Sigmoid colon (tissue), 7 donors: ENCODE measurements around the gene EPHB1. TPM values are rescaled to one million over a fixed set of nuclear protein-coding genes. Genes with fewer than 3 reads are reported as not detected.

Experiments
- DNase-seq: peaks from one replicate; pipeline ENCODE4 v3.0.0-alpha.2; 2019
- H3K27ac ChIP-seq, 4 donors: fragments of 200-600 bp; sonication (generic); one replicate each; pipeline ENCODE4 v1.5.1; 2016 to 2019; ENCODE audit warnings: mild to moderate bottlenecking in 1 of 4
- H3K27me3 ChIP-seq, 3 donors: fragments of 200-600 bp; sonication (generic); one replicate each; pipeline ENCODE4 v1.5.1; 2019; ENCODE audit warnings: mild to moderate bottlenecking in 1 of 3
- H3K36me3 ChIP-seq, 4 donors: fragments of 200-600 bp; sonication (generic); one replicate each; pipeline ENCODE4 v1.5.1; 2016 to 2019
- H3K4me1 ChIP-seq, 4 donors: fragments of 200-600 bp; sonication (generic); one replicate each; pipeline ENCODE4 v1.5.1; 2017 to 2019
- H3K4me3 ChIP-seq, 4 donors: fragments of 200-600 bp; sonication (generic); one replicate each; pipeline ENCODE4 v1.5.1; 2017 to 2019; ENCODE audit warnings: mild to moderate bottlenecking in 2 of 4, moderate library complexity in 1 of 4
- H3K9me3 ChIP-seq, 4 donors: fragments of 200-600 bp in 3 of 4; sonication (generic) in 3 of 4; one replicate each; pipeline versions ENCODE4 v1.5.1 to v1.6.1; 2013 to 2019
- EP300 ChIP-seq, 4 donors: sonication (generic); formaldehyde crosslinking; IDR thresholded peaks; one replicate each; pipeline ENCODE4 v1.6.1; 2017; ENCODE audit warnings: antibody characterized with exemption in 4 of 4
- POLR2A ChIP-seq, 2 donors: fragments of 450-650 bp; IDR thresholded peaks; one replicate each; pipeline ENCODE4 v1.6.1; 2016; ENCODE audit warnings: antibody characterized with exemption in 2 of 2, mild to moderate bottlenecking in 2 of 2, moderate library complexity in 2 of 2
- POLR2AphosphoS5 ChIP-seq, 4 donors: sonication (generic); formaldehyde crosslinking; IDR thresholded peaks; one replicate each; pipeline ENCODE4 v1.6.1; 2017; ENCODE audit warnings: antibody characterized with exemption in 4 of 4
- WGBS, 2 donors: extraction: QIAGEN DNeasy Blood & Tissue Kit; methylation state at CpG; one replicate each; pipeline ENCODE4 v1.1.7; 2013; 5-methylcytosine and 5-hydroxymethylcytosine counted together
- intact Hi-C: fragments of 100-400 bp; cut with DNase I; formaldehyde crosslinking; loops from one replicate; pipeline ENCODE4 v1.15.1; 2023
- polyA plus RNA-seq, 3 donors: library from polyadenylated mRNA; stranded (reverse); fragments of 200-250 nt; gene quantifications; one replicate each; pipeline ENCODE4 v1.2.3, GENCODE V29; 2013
- total RNA-seq, 4 donors: library from RNA; depleted of rRNA; stranded (reverse); fragments of >200 nt; gene quantifications; one replicate each; pipeline ENCODE4 v1.1.0, GENCODE V29; 2016
- TF ChIP-seq, protein P1 (sequence below), 4 experiments: fragments of 450-650 bp in 3 of 4; fragments of 200-600 bp in 1 of 4; IDR thresholded peaks; one replicate each; pipeline ENCODE4 v1.5.1; 2016 to 2019; ENCODE audit warnings: antibody characterized with exemption in 4 of 4, mild to moderate bottlenecking in 3 of 4, moderate library complexity in 2 of 4
- donor health status: healthy with polysubstance abuse.
- donor health status: Bipolar disorder and iron deficiency.
- donor health status: healthy.

Gene EPHB1
- total and polyA plus RNA-seq, 7 donors, result 0.29 to 17.3 (median 3.6) TPM; not detected in 2

DNA sequence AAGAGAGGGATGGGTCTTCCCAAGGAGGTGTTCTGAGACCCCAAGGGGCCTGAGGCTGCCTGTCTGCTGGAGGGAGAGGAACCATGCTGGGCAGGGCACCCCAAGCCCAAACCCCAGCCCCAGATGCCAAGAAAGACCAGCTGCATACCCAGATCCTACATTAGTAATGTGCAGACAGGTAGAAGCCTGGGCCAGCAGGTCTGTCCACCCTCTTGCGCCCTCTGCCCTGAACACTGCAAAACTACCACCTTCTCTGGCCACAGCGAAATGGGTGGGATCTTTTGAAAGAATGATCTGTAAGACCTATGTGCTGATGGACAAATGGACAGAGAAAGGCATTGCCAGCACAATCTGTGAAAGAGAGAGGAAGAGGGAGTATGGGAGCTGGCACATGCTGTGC lies 283.2 kb downstream of the EPHB1 start:
- Histone ChIP-seq H3K9me3 (no peaks in the 10 kb centered on the region), H3K27ac (no peak overlapping the region), H3K4me1 (no peaks in the 10 kb centered on the region), H3K36me3 (no peaks in the 10 kb centered on the region), H3K27me3 (no peaks in the 10 kb centered on the region), H3K4me3 (no peak overlapping the region)
- intact Hi-C loops, result no loop called here
- no peak for TF ChIP-seq POLR2AphosphoS5 (IDR thresholded peaks at IDR 0.05)
- no peak for TF ChIP-seq POLR2A (IDR thresholded peaks at IDR 0.05)
- no peak for TF ChIP-seq EP300 (IDR thresholded peaks at IDR 0.05)
- TF ChIP-seq, protein P1, sequence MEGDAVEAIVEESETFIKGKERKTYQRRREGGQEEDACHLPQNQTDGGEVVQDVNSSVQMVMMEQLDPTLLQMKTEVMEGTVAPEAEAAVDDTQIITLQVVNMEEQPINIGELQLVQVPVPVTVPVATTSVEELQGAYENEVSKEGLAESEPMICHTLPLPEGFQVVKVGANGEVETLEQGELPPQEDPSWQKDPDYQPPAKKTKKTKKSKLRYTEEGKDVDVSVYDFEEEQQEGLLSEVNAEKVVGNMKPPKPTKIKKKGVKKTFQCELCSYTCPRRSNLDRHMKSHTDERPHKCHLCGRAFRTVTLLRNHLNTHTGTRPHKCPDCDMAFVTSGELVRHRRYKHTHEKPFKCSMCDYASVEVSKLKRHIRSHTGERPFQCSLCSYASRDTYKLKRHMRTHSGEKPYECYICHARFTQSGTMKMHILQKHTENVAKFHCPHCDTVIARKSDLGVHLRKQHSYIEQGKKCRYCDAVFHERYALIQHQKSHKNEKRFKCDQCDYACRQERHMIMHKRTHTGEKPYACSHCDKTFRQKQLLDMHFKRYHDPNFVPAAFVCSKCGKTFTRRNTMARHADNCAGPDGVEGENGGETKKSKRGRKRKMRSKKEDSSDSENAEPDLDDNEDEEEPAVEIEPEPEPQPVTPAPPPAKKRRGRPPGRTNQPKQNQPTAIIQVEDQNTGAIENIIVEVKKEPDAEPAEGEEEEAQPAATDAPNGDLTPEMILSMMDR (IDR thresholded peaks at IDR 0.05), result no peak
- 71 to 83% methylated on average over 2 of the region's 2 CpGs for WGBS, 2 donors
- DNase-seq, result no peak

DNA sequence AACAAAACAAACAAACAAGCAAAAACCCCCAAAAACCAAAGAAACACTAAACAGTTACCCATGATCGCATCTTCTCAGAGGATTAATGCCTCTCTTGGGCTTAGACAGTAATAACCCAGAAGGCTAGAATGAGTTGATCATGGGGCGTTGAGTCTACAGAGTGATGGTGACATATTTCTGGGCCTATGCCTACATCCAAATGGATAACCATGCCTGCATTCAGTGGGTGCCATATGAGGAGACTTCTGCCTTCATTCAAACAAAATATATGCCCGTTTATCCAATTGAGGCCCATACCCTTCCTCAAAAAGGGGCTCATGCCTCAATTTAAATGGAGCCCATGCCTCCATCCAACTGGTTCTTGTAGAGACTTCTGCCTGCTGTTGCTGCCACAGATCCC lies 284.0 kb downstream of the EPHB1 start:
- Histone ChIP-seq H3K4me1 (no peaks in the 10 kb centered on the region), H3K36me3 (no peaks in the 10 kb centered on the region), H3K27ac (no peak overlapping the region), H3K9me3 (no peaks in the 10 kb centered on the region), H3K27me3 (no peaks in the 10 kb centered on the region), H3K4me3 (no peak overlapping the region)
- TF ChIP-seq, protein P1 (IDR thresholded peaks at IDR 0.05), result no peak
- no peak for TF ChIP-seq EP300 (IDR thresholded peaks at IDR 0.05)
- no peak for TF ChIP-seq POLR2AphosphoS5 (IDR thresholded peaks at IDR 0.05)
- TF ChIP-seq POLR2A (IDR thresholded peaks at IDR 0.05), result no peak
- intact Hi-C loops, result no loop called here
- WGBS, 2 donors, result 78 to 82% methylated on average over 3 of the region's 3 CpGs
- DNase-seq, result no peak

DNA sequence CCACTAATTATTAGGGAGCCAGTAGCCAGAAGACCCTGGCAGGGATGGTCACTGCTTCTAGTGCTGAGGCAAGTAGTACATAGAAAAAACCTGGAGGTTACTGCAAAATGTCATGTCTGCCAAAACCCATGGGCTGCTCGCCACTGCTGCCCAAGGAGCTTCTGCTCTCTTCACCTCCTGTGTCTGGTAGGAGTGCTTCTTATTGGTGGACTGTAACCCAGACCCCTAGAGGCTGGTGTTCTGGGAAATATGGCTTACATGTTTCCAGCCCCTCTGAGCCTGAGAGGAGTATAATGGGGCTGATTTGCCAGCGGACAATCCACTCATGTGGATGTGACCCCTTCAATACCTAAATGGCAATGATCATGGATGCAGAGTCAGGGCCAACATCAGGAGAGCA lies 286.4 kb downstream of the EPHB1 start:
- DNase-seq, result no peak
- TF ChIP-seq POLR2A (IDR thresholded peaks at IDR 0.05) (no peak), EP300 (IDR thresholded peaks at IDR 0.05) (no peak), POLR2AphosphoS5 (IDR thresholded peaks at IDR 0.05) (no peak)
- TF ChIP-seq, protein P1 (IDR thresholded peaks at IDR 0.05), result no peak
- 86 to 89% methylated on average over 2 of the region's 2 CpGs for WGBS, 2 donors
- H3K27me3 ChIP-seq, result no peaks in the 10 kb centered on the region
- H3K9me3 ChIP-seq, result no peaks in the 10 kb centered on the region
- intact Hi-C loops, result no loop called here
- no peaks in the 10 kb centered on the region for H3K4me1 ChIP-seq
- no peak overlapping the region for H3K27ac ChIP-seq
- no peak overlapping the region for H3K4me3 ChIP-seq
- no peaks in the 10 kb centered on the region for H3K36me3 ChIP-seq

DNA sequence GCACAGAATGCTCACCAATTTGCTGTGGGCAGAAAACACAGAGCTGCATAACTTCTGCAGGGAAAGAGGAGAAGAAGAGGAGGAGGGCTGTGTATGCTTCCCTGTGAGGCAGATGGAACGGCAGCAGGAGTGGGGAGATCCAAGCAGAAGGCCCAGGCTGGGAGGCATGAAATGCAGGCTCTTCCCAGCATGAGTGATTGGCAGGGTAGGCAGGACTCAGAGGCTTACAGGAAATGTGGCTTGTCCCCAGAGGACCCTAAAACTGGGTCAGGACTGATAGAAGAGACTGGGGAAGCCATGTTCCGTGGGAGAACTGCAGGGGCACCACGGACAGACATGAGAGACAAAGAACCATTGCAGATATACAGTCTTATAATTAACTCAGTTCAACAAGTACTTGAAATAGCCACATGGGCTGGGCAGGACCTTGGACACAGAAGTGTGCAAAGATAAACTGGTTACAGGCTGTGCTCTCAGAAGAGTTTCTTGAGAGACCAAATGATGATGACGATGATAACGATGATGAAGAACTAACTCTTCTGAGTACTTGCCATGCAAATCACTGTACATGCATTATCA lies 286.9 kb downstream of the EPHB1 start:
- no peak for TF ChIP-seq POLR2AphosphoS5 (IDR thresholded peaks at IDR 0.05)
- no peak for TF ChIP-seq POLR2A (IDR thresholded peaks at IDR 0.05)
- TF ChIP-seq, protein P1 (IDR thresholded peaks at IDR 0.05), result no peak
- TF ChIP-seq EP300 (IDR thresholded peaks at IDR 0.05), result no peak
- Histone ChIP-seq H3K4me3 (no peak overlapping the region), H3K27ac (no peak overlapping the region), H3K36me3 (no peaks in the 10 kb centered on the region), H3K9me3 (no peaks in the 10 kb centered on the region), H3K4me1 (no peaks in the 10 kb centered on the region), H3K27me3 (no peaks in the 10 kb centered on the region)
- intact Hi-C loops, result no loop called here
- no peak for DNase-seq
- 87 to 88% methylated on average over 5 of the region's 5 CpGs for WGBS, 2 donors

DNA sequence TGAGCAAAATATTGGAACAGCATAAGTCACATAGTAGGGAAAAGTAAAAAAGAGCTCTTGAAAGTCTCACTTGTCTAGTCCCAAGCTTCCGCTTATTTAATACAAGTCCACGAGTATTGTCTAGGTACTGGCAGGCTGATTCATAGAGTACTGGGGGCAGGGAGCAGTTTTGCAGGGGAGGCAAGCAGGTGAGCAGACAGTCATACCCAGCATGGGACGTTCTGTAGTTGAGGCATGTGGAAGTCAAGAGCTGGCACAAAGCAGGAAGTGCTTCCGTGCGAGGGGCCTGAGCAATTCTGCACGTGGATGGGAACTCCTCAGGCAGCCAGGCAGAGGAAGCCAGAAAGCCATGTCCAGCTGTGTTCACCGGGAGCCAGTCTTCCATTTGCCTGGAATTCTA lies 287.6 kb downstream of the EPHB1 start:
- Histone ChIP-seq H3K4me1 (no peaks in the 10 kb centered on the region), H3K27me3 (no peaks in the 10 kb centered on the region), H3K27ac (no peak overlapping the region), H3K36me3 (no peaks in the 10 kb centered on the region), H3K4me3 (no peak overlapping the region), H3K9me3 (no peaks in the 10 kb centered on the region)
- DNase-seq, result no peak
- intact Hi-C loops, result no loop called here
- TF ChIP-seq EP300 (IDR thresholded peaks at IDR 0.05) (no peak), POLR2AphosphoS5 (IDR thresholded peaks at IDR 0.05) (no peak), POLR2A (IDR thresholded peaks at IDR 0.05) (no peak)
- TF ChIP-seq, protein P1 (IDR thresholded peaks at IDR 0.05), result no peak
- WGBS, 2 donors, result 61 to 74% methylated on average over 7 of the region's 7 CpGs
